ENCODE measurements around the gene DCLRE1C. TPM values are rescaled to one million over a fixed set of nuclear protein-coding genes. Genes with fewer than 3 reads are reported as not detected.
"Not testable (repeated sequence)": the region's sequence is repeated elsewhere in the genome, so short reads cannot be mapped to it uniquely, and the experiment has no call there.

Gene DCLRE1C
- total and polyA plus RNA-seq, 2 experiments from 2014 or later = 7.8 to 8.0 TPM

DNA sequence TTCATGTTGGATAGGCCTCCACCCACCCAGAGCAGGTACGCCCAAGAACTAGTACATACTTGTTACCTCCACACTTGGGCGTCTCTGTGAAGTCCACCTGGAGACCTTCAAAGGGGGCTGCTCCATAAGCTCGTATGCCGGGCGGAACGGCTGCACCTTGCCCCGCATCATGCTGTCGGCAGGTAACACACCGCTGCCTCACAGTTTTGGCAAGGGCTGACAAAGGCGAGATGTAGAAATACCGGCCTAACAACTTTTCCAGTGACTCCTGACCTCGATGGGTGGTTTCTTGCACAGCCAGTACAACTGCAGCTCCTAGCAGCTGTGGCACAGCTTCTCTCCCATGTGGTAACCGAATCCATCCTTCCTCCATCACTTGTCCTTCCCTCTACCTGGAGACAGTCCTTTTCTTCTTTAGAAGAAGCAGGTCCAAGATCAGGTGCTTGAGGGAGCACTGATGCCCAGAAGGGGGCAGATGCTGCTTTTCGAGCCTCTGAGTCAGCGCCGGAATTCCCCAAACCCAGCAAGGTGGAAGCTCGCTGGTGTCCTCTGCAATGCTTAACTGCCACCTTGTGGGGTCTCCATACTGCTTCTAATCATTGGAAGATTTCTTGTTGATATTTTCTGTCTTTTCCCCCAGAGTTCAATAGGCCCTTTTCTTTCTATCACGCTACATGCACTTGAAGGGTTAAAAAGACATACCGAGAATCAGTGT, 37.3 kb upstream of the DCLRE1C start:
- not testable (repeated sequence) for H3K9me3 ChIP-seq (ENCODE audit: low read depth); H3K4me2 ChIP-seq; H3K4me3 ChIP-seq; H3K79me2 ChIP-seq; H3K4me1 ChIP-seq (ENCODE audit: insufficient read depth); H3K36me3 ChIP-seq (replicated peaks; ENCODE audit: insufficient read depth, low read depth); H3K9me2 ChIP-seq (replicated peaks; ENCODE audit: insufficient read depth); H3K27ac ChIP-seq; H3K27me3 ChIP-seq; H4K20me1 ChIP-seq (ENCODE audit: insufficient read depth, poor library complexity, severe bottlenecking); H2AFZ ChIP-seq
- DNase-seq (ENCODE audit: low spot score) = peak; percentile 38
- WGBS (ENCODE audit: low lambda C conversion rate, missing lambda C conversion rate) = 59% methylated on average over 19 of the region's 19 CpGs
- TF ChIP-seq CTCF (IDR thresholded peaks at IDR 0.05; ENCODE audit: poor library complexity) = peak; percentile 35

DNA sequence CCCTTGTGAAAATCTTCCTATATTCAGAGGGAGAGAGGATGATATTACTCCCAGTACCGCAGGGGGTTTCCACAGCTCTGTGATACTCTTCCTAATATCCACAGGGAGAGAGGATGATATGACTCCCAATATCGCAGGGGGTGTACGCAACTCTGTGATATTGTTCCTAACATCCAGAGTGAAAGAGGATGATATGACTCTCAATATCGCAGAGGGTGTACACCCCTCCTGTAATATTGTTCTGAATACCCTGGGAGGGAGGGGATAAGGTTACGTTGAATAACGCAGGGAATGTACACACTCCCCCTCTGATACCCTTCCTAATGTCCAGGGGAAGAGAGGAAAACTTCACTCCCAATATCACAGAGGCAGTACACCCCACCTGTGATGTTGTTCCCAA, 35.7 kb upstream of the DCLRE1C start:
- 91% methylated on average over 6 of the region's 6 CpGs for WGBS (ENCODE audit: low lambda C conversion rate, missing lambda C conversion rate)
- H2AFZ ChIP-seq = not testable (repeated sequence)

GRCh38 chr10:14982744-14983143, 28.8 kb upstream of the DCLRE1C start:
- no peaks in the 10 kb centered on the region for H3K4me1 ChIP-seq (ENCODE audit: insufficient read depth)
- H3K4me2 ChIP-seq = no peak overlapping the region
- H4K20me1 ChIP-seq (ENCODE audit: insufficient read depth, poor library complexity, severe bottlenecking) = no peaks in the 10 kb centered on the region
- no peaks in the 10 kb centered on the region for H3K79me2 ChIP-seq
- H3K9me2 ChIP-seq (replicated peaks; ENCODE audit: insufficient read depth) = no peaks in the 10 kb centered on the region
- no peak for DNase-seq (ENCODE audit: low spot score)
- no peak overlapping the region for H3K4me3 ChIP-seq
- no peaks in the 10 kb centered on the region for H3K36me3 ChIP-seq (replicated peaks; ENCODE audit: insufficient read depth, low read depth)
- no peak for TF ChIP-seq EZH2phosphoT487 (IDR thresholded peaks at IDR 0.05; ENCODE audit: low read depth, severe bottlenecking, unreplicated experiment)
- no peak for TF ChIP-seq EZH2 (IDR thresholded peaks at IDR 0.05; ENCODE audit: borderline replicate concordance)
- TF ChIP-seq CTCF (IDR thresholded peaks at IDR 0.05; ENCODE audit: poor library complexity) = no peak
- 92% methylated on average over 3 of the region's 3 CpGs for WGBS (ENCODE audit: low lambda C conversion rate, missing lambda C conversion rate)
- no peaks in the 10 kb centered on the region for H3K9me3 ChIP-seq (ENCODE audit: low read depth)
- no peak overlapping the region for H3K27ac ChIP-seq
- no peak overlapping the region for H2AFZ ChIP-seq
- H3K27me3 ChIP-seq = no peaks in the 10 kb centered on the region

More for the DNA sequence above, 35.7 kb upstream of the DCLRE1C start:
- DNase-seq (ENCODE audit: low spot score); H3K79me2 ChIP-seq; H3K9me2 ChIP-seq (replicated peaks; ENCODE audit: insufficient read depth); H3K9me3 ChIP-seq (ENCODE audit: low read depth); H3K4me2 ChIP-seq; H3K36me3 ChIP-seq (replicated peaks; ENCODE audit: insufficient read depth, low read depth); H3K4me1 ChIP-seq (ENCODE audit: insufficient read depth); H4K20me1 ChIP-seq (ENCODE audit: insufficient read depth, poor library complexity, severe bottlenecking); H3K27ac ChIP-seq; H3K4me3 ChIP-seq; H3K27me3 ChIP-seq: not testable (repeated sequence)

GRCh38 chr10:14975672-14976273, 21.9 kb upstream of the DCLRE1C start:
- Histone ChIP-seq H3K36me3 (replicated peaks; ENCODE audit: insufficient read depth, low read depth) (no peaks in the 10 kb centered on the region), H3K79me2 (no peaks in the 10 kb centered on the region), H3K9me2 (replicated peaks; ENCODE audit: insufficient read depth) (no peaks in the 10 kb centered on the region), H3K4me3 (no peak overlapping the region), H3K9me3 (ENCODE audit: low read depth) (no peaks in the 10 kb centered on the region), H3K4me2 (no peak overlapping the region), H3K4me1 (ENCODE audit: insufficient read depth) (no peaks in the 10 kb centered on the region), H3K27me3 (no peaks in the 10 kb centered on the region), H2AFZ (no peak overlapping the region), H3K27ac (no peak overlapping the region), H4K20me1 (ENCODE audit: insufficient read depth, poor library complexity, severe bottlenecking) (no peaks in the 10 kb centered on the region)
- no peak for DNase-seq (ENCODE audit: low spot score)
- WGBS (ENCODE audit: low lambda C conversion rate, missing lambda C conversion rate) = 43% methylated on average over 20 of the region's 21 CpGs
- TF ChIP-seq EZH2 (IDR thresholded peaks at IDR 0.05; ENCODE audit: borderline replicate concordance) (no peak), EZH2phosphoT487 (IDR thresholded peaks at IDR 0.05; ENCODE audit: low read depth, severe bottlenecking, unreplicated experiment) (no peak), CTCF (IDR thresholded peaks at IDR 0.05; ENCODE audit: poor library complexity) (no peak)

DNA sequence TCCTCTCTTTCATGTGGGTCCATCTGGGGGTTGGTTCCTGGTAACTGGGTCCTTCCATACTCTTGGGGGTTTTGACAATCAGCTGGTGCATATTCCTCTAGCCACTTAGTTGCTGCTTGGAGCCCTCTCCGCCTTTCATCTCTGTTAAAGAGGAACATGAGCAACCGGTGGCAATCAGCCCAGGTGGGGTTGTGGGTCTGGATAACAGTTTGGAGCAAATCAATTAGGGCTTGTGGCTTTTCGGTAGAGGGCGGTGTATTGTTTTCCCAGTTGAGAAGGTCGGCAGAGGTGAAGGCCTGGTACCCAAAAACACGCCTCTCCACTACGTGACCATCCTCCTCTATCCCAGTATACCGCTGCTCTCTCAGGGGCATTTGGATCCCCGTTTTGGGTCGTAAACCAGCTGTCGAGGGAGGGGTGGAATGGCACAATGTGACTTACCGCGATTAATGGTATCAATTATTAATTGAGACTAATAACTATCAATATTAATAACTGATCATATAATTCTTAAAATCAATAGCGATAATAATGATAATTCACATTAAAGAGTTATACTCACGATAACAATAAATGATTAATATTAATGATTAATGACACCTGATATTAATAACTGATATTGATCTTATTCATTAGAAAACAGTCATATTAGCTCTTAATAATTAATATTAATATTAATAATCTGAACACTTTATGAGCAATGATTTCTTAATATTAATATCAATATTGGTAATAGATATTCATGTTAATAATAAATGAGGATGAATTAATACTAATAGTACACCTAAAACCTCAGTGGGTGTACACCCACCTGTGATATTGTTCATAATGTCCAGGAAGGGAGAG, 20.5 kb upstream of the DCLRE1C start:
- H3K27ac ChIP-seq; H3K4me3 ChIP-seq; H3K4me1 ChIP-seq (ENCODE audit: insufficient read depth); H2AFZ ChIP-seq; H3K27me3 ChIP-seq; H3K36me3 ChIP-seq (replicated peaks; ENCODE audit: insufficient read depth, low read depth); H3K79me2 ChIP-seq; H3K9me3 ChIP-seq (ENCODE audit: low read depth); H3K9me2 ChIP-seq (replicated peaks; ENCODE audit: insufficient read depth); DNase-seq (ENCODE audit: low spot score); H3K4me2 ChIP-seq; H4K20me1 ChIP-seq (ENCODE audit: insufficient read depth, poor library complexity, severe bottlenecking): not testable (repeated sequence)
- WGBS (ENCODE audit: low lambda C conversion rate, missing lambda C conversion rate) = 42% methylated on average over 15 of the region's 15 CpGs
